Measurements from ENCODE around the gene SLC6A9.

SLC6A9 gene

GRCh38 chr1:43998000-43998378 lies 33.3 kb downstream of the SLC6A9 start:
- DNase-seq, result no peak

GRCh38 chr1:43997295-43997999 lies 33.8 kb downstream of the SLC6A9 start:
- no peak for DNase-seq

GRCh38 chr1:43996733-43997115 lies 34.5 kb downstream of the SLC6A9 start:
- no peak for DNase-seq

GRCh38 chr1:43995984-43996732 lies 35.1 kb downstream of the SLC6A9 start:
- no peak for DNase-seq

- DNase-seq, result no peak
Measured at GRCh38 chr1:43994794-43995790, 36.2 kb downstream of the SLC6A9 start.

GRCh38 chr1:43994071-43994470 lies 37.2 kb downstream of the SLC6A9 start:
- no peak for DNase-seq

GRCh38 chr1:43993206-43993914 lies 37.9 kb downstream of the SLC6A9 start:
- DNase-seq, result no peak

- no peak for DNase-seq
Measured at GRCh38 chr1:43992232-43992995, 38.8 kb downstream of the SLC6A9 start.

GRCh38 chr1:43991476-43992231 lies 39.6 kb downstream of the SLC6A9 start, which contains the start of gene CCDC24:
Gene CCDC24 (plus strand): TSS chr1:43991599. CDS start chr1:43991879, 280 bp downstream.
- peak; percentile 61 for DNase-seq

GRCh38 chr1:43991200-43991475 lies 40.1 kb downstream of the SLC6A9 start:
- no peak for DNase-seq

- no peak for DNase-seq
Measured at GRCh38 chr1:43990271-43991199, 40.7 kb downstream of the SLC6A9 start.

- no peak for DNase-seq
Measured at GRCh38 chr1:43987159-43987902, 43.9 kb downstream of the SLC6A9 start.

- no peak for DNase-seq
Measured at GRCh38 chr1:43986712-43987111, 44.5 kb downstream of the SLC6A9 start.

GRCh38 chr1:43985984-43986595 lies 45.2 kb downstream of the SLC6A9 start:
- DNase-seq, result no peak

GRCh38 chr1:43984855-43985254 lies 46.4 kb downstream of the SLC6A9 start:
- no peak for DNase-seq

GRCh38 chr1:43983253-43983899 lies 47.9 kb downstream of the SLC6A9 start:
- no peak for DNase-seq

- DNase-seq, result no peak
Measured at GRCh38 chr1:43982808-43983207, 48.5 kb downstream of the SLC6A9 start.

GRCh38 chr1:43982241-43982640 lies 49.0 kb downstream of the SLC6A9 start:
- no peak for DNase-seq
